Erythroblast (primary cell): ENCODE results near the gene DYRK4.

Experiments used
- GATA1 ChIP-seq: IDR thresholded peaks from 2 replicates; pipeline ENCODE4 v1.6.1; 2011; ENCODE audit warnings: low read depth, mild to moderate bottlenecking, control low read depth, low read length, moderate library complexity
- POLR2A ChIP-seq: IDR thresholded peaks from 2 replicates; pipeline ENCODE4 v1.6.1; 2011; ENCODE audit warnings: mild to moderate bottlenecking, low read length

- no peak for TF ChIP-seq POLR2A
- TF ChIP-seq GATA1: no peak
Measured at GRCh38 chr12:4558171-4558570, 3.8 kb upstream of the DYRK4 start.
